Measurements from ENCODE around the gene NINL.
A peak's percentile ranks its signal among the peaks of the same experiment; 100 is the strongest.

NINL gene

GRCh38 chr20:25509084-25509483 is 76.2 kb downstream of the NINL start:
- Histone ChIP-seq H3K27ac (replicated peaks; ENCODE audit: low read length) (no peak overlapping the region), H3K27me3 (ENCODE audit: control insufficient read depth in 3 of 3, insufficient read depth in 3 of 3, low read depth in 1 of 3, low read length in 3 of 3) (no peaks in the 10 kb centered on the region), H2AFZ (ENCODE audit: low read length) (no peak overlapping the region), H3K4me2 (ENCODE audit: insufficient read depth, low read length, poor library complexity, severe bottlenecking) (no peak overlapping the region), H2BK120ac (ENCODE audit: low read depth, low read length) (peak overlapping the region; percentile 26), H3K4ac (ENCODE audit: low read length) (no peak overlapping the region), H4K8ac (ENCODE audit: low read depth, low read length) (no peak overlapping the region), H3K79me1 (ENCODE audit: low read depth, low read length) (no peaks in the 10 kb centered on the region), H3K4me1 (ENCODE audit: control insufficient read depth in 2 of 2, insufficient read depth in 1 of 2, low read depth in 1 of 2, low read length in 2 of 2) (no peaks in the 10 kb centered on the region), H3K9me3 (replicated peaks in 1 of 2; ENCODE audit: control insufficient read depth in 2 of 2, insufficient read depth in 1 of 2, low read depth in 1 of 2, low read length in 2 of 2) (peaks cover 2 to 10% of the 10 kb centered on the region in 2 donors), H3K36me3 (replicated peaks in 1 of 2; ENCODE audit: control insufficient read depth in 2 of 2, insufficient read depth in 2 of 2, low read length in 2 of 2) (peaks cover 42 to 98% of the 10 kb centered on the region in 2 donors), H2BK5ac (ENCODE audit: low read length) (peak overlapping the region; percentile 10), H2BK12ac (ENCODE audit: low read length) (no peak overlapping the region), H3K23ac (ENCODE audit: low read depth, low read length, poor library complexity) (no peak overlapping the region), H4K91ac (ENCODE audit: low read depth, low read length, poor library complexity) (no peak overlapping the region), H3K4me3 (ENCODE audit: low read length in 2 of 2) (no peak overlapping the region), H3K14ac (ENCODE audit: low read length) (no peak overlapping the region), H3K9ac (ENCODE audit: low read depth, low read length, poor library complexity) (no peak overlapping the region), H2BK15ac (ENCODE audit: low read length) (no peak overlapping the region), H2AK5ac (ENCODE audit: low read depth, low read length) (no peak overlapping the region), H3K18ac (ENCODE audit: low read length) (no peak overlapping the region)
- no peak for DNase-seq (ENCODE audit: low spot score)
- no CpG with 5 or more reads among the region's 5 CpGs for WGBS, 2 donors (ENCODE audit: extremely low coverage in 2 of 2, insufficient read length in 2 of 2, insufficient replicate concordance in 1 of 2)

GRCh38 chr20:25508083-25508770 is 77.1 kb downstream of the NINL start:
- Histone ChIP-seq H3K27ac (replicated peaks; ENCODE audit: low read length) (no peak overlapping the region), H3K79me1 (ENCODE audit: low read depth, low read length) (no peaks in the 10 kb centered on the region), H3K4me1 (ENCODE audit: control insufficient read depth in 2 of 2, insufficient read depth in 1 of 2, low read depth in 1 of 2, low read length in 2 of 2) (no peaks in the 10 kb centered on the region), H3K23ac (ENCODE audit: low read depth, low read length, poor library complexity) (no peak overlapping the region), H2BK5ac (ENCODE audit: low read length) (no peak overlapping the region), H3K36me3 (replicated peaks in 1 of 2; ENCODE audit: control insufficient read depth in 2 of 2, insufficient read depth in 2 of 2, low read length in 2 of 2) (peaks cover 48 to 98% of the 10 kb centered on the region in 2 donors), H2BK12ac (ENCODE audit: low read length) (no peak overlapping the region), H3K18ac (ENCODE audit: low read length) (no peak overlapping the region), H2AK5ac (ENCODE audit: low read depth, low read length) (no peak overlapping the region), H3K4me3 (ENCODE audit: low read length in 2 of 2) (no peak overlapping the region), H2BK15ac (ENCODE audit: low read length) (no peak overlapping the region), H3K9me3 (replicated peaks in 1 of 2; ENCODE audit: control insufficient read depth in 2 of 2, insufficient read depth in 1 of 2, low read depth in 1 of 2, low read length in 2 of 2) (peaks cover 0 to 2% of the 10 kb centered on the region in 2 donors), H3K27me3 (ENCODE audit: control insufficient read depth in 3 of 3, insufficient read depth in 3 of 3, low read depth in 1 of 3, low read length in 3 of 3) (no peaks in the 10 kb centered on the region), H2AFZ (ENCODE audit: low read length) (no peak overlapping the region), H4K91ac (ENCODE audit: low read depth, low read length, poor library complexity) (no peak overlapping the region), H2BK120ac (ENCODE audit: low read depth, low read length) (no peak overlapping the region), H4K8ac (ENCODE audit: low read depth, low read length) (no peak overlapping the region), H3K14ac (ENCODE audit: low read length) (no peak overlapping the region), H3K4ac (ENCODE audit: low read length) (no peak overlapping the region), H3K4me2 (ENCODE audit: insufficient read depth, low read length, poor library complexity, severe bottlenecking) (no peak overlapping the region), H3K9ac (ENCODE audit: low read depth, low read length, poor library complexity) (no peak overlapping the region)
- no peak for DNase-seq (ENCODE audit: low spot score)
- WGBS, 2 donors (ENCODE audit: extremely low coverage in 2 of 2, insufficient read length in 2 of 2, insufficient replicate concordance in 1 of 2), result no CpG with 5 or more reads among the region's 10 CpGs

- Histone ChIP-seq H3K4ac (ENCODE audit: low read length) (no peak overlapping the region), H3K9ac (ENCODE audit: low read depth, low read length, poor library complexity) (no peak overlapping the region), H3K27ac (replicated peaks; ENCODE audit: low read length) (no peak overlapping the region), H3K14ac (ENCODE audit: low read length) (no peak overlapping the region), H3K4me3 (ENCODE audit: low read length in 2 of 2) (no peak overlapping the region), H3K4me1 (ENCODE audit: control insufficient read depth in 2 of 2, insufficient read depth in 1 of 2, low read depth in 1 of 2, low read length in 2 of 2) (no peaks in the 10 kb centered on the region), H2BK120ac (ENCODE audit: low read depth, low read length) (no peak overlapping the region), H3K23ac (ENCODE audit: low read depth, low read length, poor library complexity) (no peak overlapping the region), H3K79me1 (ENCODE audit: low read depth, low read length) (no peaks in the 10 kb centered on the region), H2BK15ac (ENCODE audit: low read length) (no peak overlapping the region), H2BK5ac (ENCODE audit: low read length) (no peak overlapping the region), H4K91ac (ENCODE audit: low read depth, low read length, poor library complexity) (no peak overlapping the region), H3K9me3 (replicated peaks in 1 of 2; ENCODE audit: control insufficient read depth in 2 of 2, insufficient read depth in 1 of 2, low read depth in 1 of 2, low read length in 2 of 2) (no peaks in the 10 kb centered on the region), H2AK5ac (ENCODE audit: low read depth, low read length) (no peak overlapping the region), H3K4me2 (ENCODE audit: insufficient read depth, low read length, poor library complexity, severe bottlenecking) (no peak overlapping the region), H3K36me3 (replicated peaks in 1 of 2; ENCODE audit: control insufficient read depth in 2 of 2, insufficient read depth in 2 of 2, low read length in 2 of 2) (peaks cover 47 to 97% of the 10 kb centered on the region in 2 donors), H2BK12ac (ENCODE audit: low read length) (no peak overlapping the region), H2AFZ (ENCODE audit: low read length) (no peak overlapping the region), H3K27me3 (ENCODE audit: control insufficient read depth in 3 of 3, insufficient read depth in 3 of 3, low read depth in 1 of 3, low read length in 3 of 3) (no peaks in the 10 kb centered on the region), H4K8ac (ENCODE audit: low read depth, low read length) (no peak overlapping the region), H3K18ac (ENCODE audit: low read length) (no peak overlapping the region)
- WGBS, 2 donors (ENCODE audit: extremely low coverage in 2 of 2, insufficient read length in 2 of 2, insufficient replicate concordance in 1 of 2), result no CpG with 5 or more reads among the region's 8 CpGs
- DNase-seq (ENCODE audit: low spot score), result no peak
These were observed 77.8 kb downstream of the NINL start for GRCh38 chr20:25507385-25508082.

- no CpG with 5 or more reads among the region's 15 CpGs for WGBS, 2 donors (ENCODE audit: extremely low coverage in 2 of 2, insufficient read length in 2 of 2, insufficient replicate concordance in 1 of 2)
- no peak overlapping the region for H3K27ac ChIP-seq (replicated peaks; ENCODE audit: low read length)
- H2BK15ac ChIP-seq (ENCODE audit: low read length), result no peak overlapping the region
- no peak overlapping the region for H2BK5ac ChIP-seq (ENCODE audit: low read length)
- no peaks in the 10 kb centered on the region for H3K79me1 ChIP-seq (ENCODE audit: low read depth, low read length)
- no peak for DNase-seq (ENCODE audit: low spot score)
- no peak overlapping the region for H4K91ac ChIP-seq (ENCODE audit: low read depth, low read length, poor library complexity)
- no peak overlapping the region for H3K4me3 ChIP-seq (ENCODE audit: low read length in 2 of 2)
- H2BK12ac ChIP-seq (ENCODE audit: low read length), result no peak overlapping the region
- H3K36me3 ChIP-seq (replicated peaks in 1 of 2; ENCODE audit: control insufficient read depth in 2 of 2, insufficient read depth in 2 of 2, low read length in 2 of 2), result peaks cover 33 to 97% of the 10 kb centered on the region in 2 donors
- no peak overlapping the region for H2AFZ ChIP-seq (ENCODE audit: low read length)
- no peak overlapping the region for H3K4ac ChIP-seq (ENCODE audit: low read length)
- no peak overlapping the region for H3K18ac ChIP-seq (ENCODE audit: low read length)
- H3K4me1 ChIP-seq (ENCODE audit: control insufficient read depth in 2 of 2, insufficient read depth in 1 of 2, low read depth in 1 of 2, low read length in 2 of 2), result no peaks in the 10 kb centered on the region
- no peak overlapping the region for H4K8ac ChIP-seq (ENCODE audit: low read depth, low read length)
- no peak overlapping the region for H2BK120ac ChIP-seq (ENCODE audit: low read depth, low read length)
- peak overlapping the region; percentile 68 for H3K23ac ChIP-seq (ENCODE audit: low read depth, low read length, poor library complexity)
- H3K14ac ChIP-seq (ENCODE audit: low read length), result no peak overlapping the region
- H3K9me3 ChIP-seq (replicated peaks in 1 of 2; ENCODE audit: control insufficient read depth in 2 of 2, insufficient read depth in 1 of 2, low read depth in 1 of 2, low read length in 2 of 2), result no peaks in the 10 kb centered on the region
- H3K9ac ChIP-seq (ENCODE audit: low read depth, low read length, poor library complexity), result peak overlapping the region; percentile 13
- no peak overlapping the region for H3K4me2 ChIP-seq (ENCODE audit: insufficient read depth, low read length, poor library complexity, severe bottlenecking)
- no peak overlapping the region for H2AK5ac ChIP-seq (ENCODE audit: low read depth, low read length)
- H3K27me3 ChIP-seq (ENCODE audit: control insufficient read depth in 3 of 3, insufficient read depth in 3 of 3, low read depth in 1 of 3, low read length in 3 of 3), result no peaks in the 10 kb centered on the region
These were observed 80.8 kb downstream of the NINL start for GRCh38 chr20:25504366-25505135.

Measured in neuronal stem cell (in vitro differentiated cells).